ENCODE measurements around the gene MACROD2. TPM values are rescaled to one million over a fixed set of nuclear protein-coding genes. Genes with fewer than 3 reads are reported as not detected.
A peak's percentile ranks its signal among the peaks of the same experiment; 100 is the strongest.

The MACROD2 gene
- polyA plus RNA-seq, 3 donors = 12.8 to 13.4 (median 13.2) TPM

- DNase-seq = no peak
These were observed 805.5 kb downstream of the MACROD2 start for GRCh38 chr20:14800707-14801425.

GRCh38 chr20:14801591-14802325 is 806.4 kb downstream of the MACROD2 start:
- no peak for DNase-seq

GRCh38 chr20:14807224-14807623 is 811.9 kb downstream of the MACROD2 start:
- no peak for DNase-seq

- no peak for DNase-seq
These were observed 820.0 kb downstream of the MACROD2 start for GRCh38 chr20:14815340-14815739.

- no peak for DNase-seq
These were observed 821.2 kb downstream of the MACROD2 start for GRCh38 chr20:14816471-14816870.

GRCh38 chr20:14817101-14817500 is 821.8 kb downstream of the MACROD2 start:
- no peak for DNase-seq

- no peak for DNase-seq
These were observed 825.5 kb downstream of the MACROD2 start for GRCh38 chr20:14820771-14821170.

GRCh38 chr20:14821251-14821650 is 825.9 kb downstream of the MACROD2 start:
- DNase-seq = no peak

- DNase-seq = no peak
These were observed 829.7 kb downstream of the MACROD2 start for GRCh38 chr20:14824996-14825395.

GRCh38 chr20:14826543-14827313 is 831.4 kb downstream of the MACROD2 start:
- no peak for DNase-seq

- DNase-seq = no peak
These were observed 833.1 kb downstream of the MACROD2 start for GRCh38 chr20:14828459-14828858.

- DNase-seq = no peak
These were observed 834.6 kb downstream of the MACROD2 start for GRCh38 chr20:14829906-14830305.

GRCh38 chr20:14830466-14830865 is 835.1 kb downstream of the MACROD2 start:
- DNase-seq = no peak

GRCh38 chr20:14830899-14831298 is 835.6 kb downstream of the MACROD2 start:
- DNase-seq = no peak

GRCh38 chr20:14832630-14833029 is 837.3 kb downstream of the MACROD2 start:
- DNase-seq = no peak

GRCh38 chr20:14838663-14839628 is 843.6 kb downstream of the MACROD2 start:
- DNase-seq = peak; percentile 80

GRCh38 chr20:14845199-14846160 is 850.2 kb downstream of the MACROD2 start:
- DNase-seq = no peak

- DNase-seq = no peak
These were observed 853.5 kb downstream of the MACROD2 start for GRCh38 chr20:14848806-14849205.

GRCh38 chr20:14853079-14853478 is 857.8 kb downstream of the MACROD2 start:
- no peak for DNase-seq

GRCh38 chr20:14855171-14855570 is 859.9 kb downstream of the MACROD2 start:
- no peak for DNase-seq

Data from renal pelvis (tissue), 4 donors.